GM23338 (cell line): ENCODE results near the gene CBX8. TPM values are rescaled to one million over a fixed set of nuclear protein-coding genes. Genes with fewer than 3 reads are reported as not detected.

Source experiments
- ATAC-seq: fragments of 200-7000 bp; cut with Tn5 transposase; 3 replicates; pipeline ENCODE4 v1.9.1; 2020
- DNase-seq: peaks from one replicate; pipeline ENCODE4 v3.0.0-alpha.2; 2015; ENCODE audit warnings: low spot score
- H2AFZ ChIP-seq: fragments of 200-600 bp; sonication (generic); 2 replicates; pipeline ENCODE4 v1.8.0; 2016; ENCODE audit warnings: antibody characterized with exemption, mild to moderate bottlenecking, moderate library complexity
- H3F3A ChIP-seq: fragments of 200-600 bp; sonication (generic); replicated peaks from 2 replicates; pipeline ENCODE4 v1.8.0; 2017; ENCODE audit warnings: antibody characterized with exemption, mixed run types, low read depth
- H3K27ac ChIP-seq: fragments of 200-600 bp; sonication (generic); 2 replicates; pipeline ENCODE4 v1.6.1; 2016; ENCODE audit warnings: low read depth
- H3K27me3 ChIP-seq: fragments of 200-600 bp; sonication (generic); 2 replicates; pipeline ENCODE4 v1.8.0; 2016; ENCODE audit warnings: mild to moderate bottlenecking, mixed run types, moderate library complexity; ENCODE audit not compliant: insufficient read depth
- H3K36me3 ChIP-seq: fragments of 200-600 bp; sonication (generic); 2 replicates; pipeline ENCODE4 v1.8.0; 2016; ENCODE audit warnings: mild to moderate bottlenecking; ENCODE audit not compliant: insufficient read depth
- H3K4me1 ChIP-seq: fragments of 200-600 bp; sonication (generic); 2 replicates; pipeline ENCODE4 v1.8.0; 2016; ENCODE audit warnings: mild to moderate bottlenecking, moderate library complexity; ENCODE audit not compliant: insufficient read depth
- H3K4me2 ChIP-seq: fragments of 200-600 bp; sonication (generic); 2 replicates; pipeline ENCODE4 v1.7.1; 2017; ENCODE audit warnings: mixed run types
- H3K4me3 ChIP-seq: fragments of 200-600 bp; sonication (generic); 2 replicates; pipeline ENCODE4 v1.6.1; 2016; ENCODE audit warnings: mixed run types
- H3K79me2 ChIP-seq: fragments of 200-600 bp; sonication (generic); replicated peaks from 2 replicates; pipeline ENCODE4 v1.8.0; 2017; ENCODE audit warnings: mild to moderate bottlenecking; ENCODE audit not compliant: insufficient read depth
- H3K9me2 ChIP-seq: fragments of 200-600 bp; sonication (generic); 2 replicates; pipeline ENCODE4 v1.8.0; 2017; ENCODE audit not compliant: insufficient read depth
- H4K20me1 ChIP-seq: fragments of 200-600 bp; sonication (generic); replicated peaks from 2 replicates; pipeline ENCODE4 v1.8.0; 2017; ENCODE audit warnings: mild to moderate bottlenecking; ENCODE audit not compliant: insufficient read depth
- H3K27ac Mint-ChIP-seq: 2 replicates; pipeline ENCODE4 v1.8.0; 2020; ENCODE audit warnings: inconsistent platforms, mild to moderate bottlenecking, moderate library complexity, mixed read lengths
- H3K27me3 Mint-ChIP-seq: 3 replicates; pipeline ENCODE4 v1.8.0; 2022; ENCODE audit warnings: low read depth, mild to moderate bottlenecking, moderate library complexity, mixed read lengths, inconsistent platforms; ENCODE audit not compliant: insufficient read depth, poor library complexity
- H3K36me3 Mint-ChIP-seq: 3 replicates; pipeline ENCODE4 v1.8.0; 2021; ENCODE audit warnings: low read depth, mild to moderate bottlenecking, inconsistent platforms, moderate library complexity, mixed read lengths
- H3K4me1 Mint-ChIP-seq: 3 replicates; pipeline ENCODE4 v1.8.0; 2020; ENCODE audit warnings: mild to moderate bottlenecking, inconsistent platforms, mixed read lengths
- H3K4me3 Mint-ChIP-seq: 3 replicates; pipeline ENCODE4 v1.8.0; 2021; ENCODE audit warnings: moderate library complexity, mild to moderate bottlenecking, inconsistent platforms, mixed read lengths
- H3K9me3 Mint-ChIP-seq: 3 replicates; pipeline ENCODE4 v1.8.0; 2020; ENCODE audit warnings: moderate library complexity, mild to moderate bottlenecking, inconsistent platforms, mixed read lengths
- EZH2 ChIP-seq: fragments of 200-600 bp; sonication (generic); IDR thresholded peaks from one replicate; pipeline ENCODE4 v1.8.0; 2017; ENCODE audit warnings: antibody characterized with exemption, mild to moderate bottlenecking, low read depth; ENCODE audit not compliant: unreplicated experiment
- NANOG ChIP-seq: IDR thresholded peaks from 2 replicates; pipeline ENCODE4 v1.6.1; 2016; ENCODE audit warnings: antibody characterized with exemption, borderline replicate concordance
- POLR2AphosphoS5 ChIP-seq: IDR thresholded peaks from 2 replicates; pipeline ENCODE4 v1.6.1; 2016; ENCODE audit warnings: antibody characterized with exemption, low read depth
- ZNF114 ChIP-seq: fragments of 250-450 bp; sonication (Bioruptor Pico); IDR thresholded peaks from 2 replicates; pipeline ENCODE4 v1.5.0; 2020; ENCODE audit warnings: mild to moderate bottlenecking, moderate library complexity
- polyA plus RNA-seq: library from polyadenylated mRNA; unstranded; fragments of >200 nt; fragmentation: Nextera tagmentation; extraction: Ambion mirVana; gene quantifications from 2 replicates; pipeline ENCODE4 v1.2.1, GENCODE V29; 2016
- total RNA-seq: library from RNA; depleted of rRNA; stranded (reverse); fragments of >200 nt; shearing (Covaris generic); gene quantifications from 2 replicates; pipeline ENCODE4 v1.2.3, GENCODE V29; 2014
- TF ChIP-seq, protein P1 (sequence below): fragments of 250-450 bp; sonication (Bioruptor Pico); IDR thresholded peaks from 2 replicates; pipeline ENCODE4 v1.5.0; 2020; ENCODE audit warnings: mild to moderate bottlenecking, moderate library complexity
- TF ChIP-seq, protein P2 (sequence below): IDR thresholded peaks from 2 replicates; pipeline ENCODE4 v1.6.1; 2016; ENCODE audit warnings: antibody characterized with exemption

The CBX8 gene
- total and polyA plus RNA-seq, 2 experiments from 2014 or later = 1.0 to 1.3 TPM

DNA sequence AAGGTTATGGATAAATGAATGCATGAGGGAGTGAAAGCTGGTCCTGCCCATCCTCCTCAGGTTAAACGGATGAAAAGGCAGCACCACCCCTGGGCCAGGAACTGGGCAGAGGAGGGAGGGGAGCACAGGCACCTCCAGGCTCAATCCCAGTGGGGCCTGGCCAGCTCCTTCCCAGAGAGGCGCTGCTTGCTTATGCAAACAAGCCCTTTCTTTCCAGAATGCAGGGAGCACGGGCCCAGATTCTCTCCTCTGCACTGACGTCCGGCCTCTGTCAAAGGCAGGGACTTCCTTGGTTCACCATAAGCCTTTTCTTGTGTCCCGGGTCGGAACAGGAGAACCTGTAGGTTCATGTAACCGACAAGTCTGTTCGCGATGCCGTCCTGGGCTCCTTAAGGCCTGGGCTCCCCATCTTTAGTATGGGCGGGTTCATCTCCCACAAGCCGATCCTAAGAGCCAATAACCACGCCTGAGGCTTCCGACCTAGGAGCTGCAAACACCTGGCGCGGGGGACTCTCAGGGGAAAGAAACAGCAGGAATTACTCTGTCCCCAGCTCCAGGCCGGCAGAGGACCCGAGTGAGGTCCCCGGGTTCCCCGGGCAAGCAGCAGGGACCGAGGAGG is 49.9 kb downstream of the CBX8 start (continued):
- TF ChIP-seq, protein P1, sequence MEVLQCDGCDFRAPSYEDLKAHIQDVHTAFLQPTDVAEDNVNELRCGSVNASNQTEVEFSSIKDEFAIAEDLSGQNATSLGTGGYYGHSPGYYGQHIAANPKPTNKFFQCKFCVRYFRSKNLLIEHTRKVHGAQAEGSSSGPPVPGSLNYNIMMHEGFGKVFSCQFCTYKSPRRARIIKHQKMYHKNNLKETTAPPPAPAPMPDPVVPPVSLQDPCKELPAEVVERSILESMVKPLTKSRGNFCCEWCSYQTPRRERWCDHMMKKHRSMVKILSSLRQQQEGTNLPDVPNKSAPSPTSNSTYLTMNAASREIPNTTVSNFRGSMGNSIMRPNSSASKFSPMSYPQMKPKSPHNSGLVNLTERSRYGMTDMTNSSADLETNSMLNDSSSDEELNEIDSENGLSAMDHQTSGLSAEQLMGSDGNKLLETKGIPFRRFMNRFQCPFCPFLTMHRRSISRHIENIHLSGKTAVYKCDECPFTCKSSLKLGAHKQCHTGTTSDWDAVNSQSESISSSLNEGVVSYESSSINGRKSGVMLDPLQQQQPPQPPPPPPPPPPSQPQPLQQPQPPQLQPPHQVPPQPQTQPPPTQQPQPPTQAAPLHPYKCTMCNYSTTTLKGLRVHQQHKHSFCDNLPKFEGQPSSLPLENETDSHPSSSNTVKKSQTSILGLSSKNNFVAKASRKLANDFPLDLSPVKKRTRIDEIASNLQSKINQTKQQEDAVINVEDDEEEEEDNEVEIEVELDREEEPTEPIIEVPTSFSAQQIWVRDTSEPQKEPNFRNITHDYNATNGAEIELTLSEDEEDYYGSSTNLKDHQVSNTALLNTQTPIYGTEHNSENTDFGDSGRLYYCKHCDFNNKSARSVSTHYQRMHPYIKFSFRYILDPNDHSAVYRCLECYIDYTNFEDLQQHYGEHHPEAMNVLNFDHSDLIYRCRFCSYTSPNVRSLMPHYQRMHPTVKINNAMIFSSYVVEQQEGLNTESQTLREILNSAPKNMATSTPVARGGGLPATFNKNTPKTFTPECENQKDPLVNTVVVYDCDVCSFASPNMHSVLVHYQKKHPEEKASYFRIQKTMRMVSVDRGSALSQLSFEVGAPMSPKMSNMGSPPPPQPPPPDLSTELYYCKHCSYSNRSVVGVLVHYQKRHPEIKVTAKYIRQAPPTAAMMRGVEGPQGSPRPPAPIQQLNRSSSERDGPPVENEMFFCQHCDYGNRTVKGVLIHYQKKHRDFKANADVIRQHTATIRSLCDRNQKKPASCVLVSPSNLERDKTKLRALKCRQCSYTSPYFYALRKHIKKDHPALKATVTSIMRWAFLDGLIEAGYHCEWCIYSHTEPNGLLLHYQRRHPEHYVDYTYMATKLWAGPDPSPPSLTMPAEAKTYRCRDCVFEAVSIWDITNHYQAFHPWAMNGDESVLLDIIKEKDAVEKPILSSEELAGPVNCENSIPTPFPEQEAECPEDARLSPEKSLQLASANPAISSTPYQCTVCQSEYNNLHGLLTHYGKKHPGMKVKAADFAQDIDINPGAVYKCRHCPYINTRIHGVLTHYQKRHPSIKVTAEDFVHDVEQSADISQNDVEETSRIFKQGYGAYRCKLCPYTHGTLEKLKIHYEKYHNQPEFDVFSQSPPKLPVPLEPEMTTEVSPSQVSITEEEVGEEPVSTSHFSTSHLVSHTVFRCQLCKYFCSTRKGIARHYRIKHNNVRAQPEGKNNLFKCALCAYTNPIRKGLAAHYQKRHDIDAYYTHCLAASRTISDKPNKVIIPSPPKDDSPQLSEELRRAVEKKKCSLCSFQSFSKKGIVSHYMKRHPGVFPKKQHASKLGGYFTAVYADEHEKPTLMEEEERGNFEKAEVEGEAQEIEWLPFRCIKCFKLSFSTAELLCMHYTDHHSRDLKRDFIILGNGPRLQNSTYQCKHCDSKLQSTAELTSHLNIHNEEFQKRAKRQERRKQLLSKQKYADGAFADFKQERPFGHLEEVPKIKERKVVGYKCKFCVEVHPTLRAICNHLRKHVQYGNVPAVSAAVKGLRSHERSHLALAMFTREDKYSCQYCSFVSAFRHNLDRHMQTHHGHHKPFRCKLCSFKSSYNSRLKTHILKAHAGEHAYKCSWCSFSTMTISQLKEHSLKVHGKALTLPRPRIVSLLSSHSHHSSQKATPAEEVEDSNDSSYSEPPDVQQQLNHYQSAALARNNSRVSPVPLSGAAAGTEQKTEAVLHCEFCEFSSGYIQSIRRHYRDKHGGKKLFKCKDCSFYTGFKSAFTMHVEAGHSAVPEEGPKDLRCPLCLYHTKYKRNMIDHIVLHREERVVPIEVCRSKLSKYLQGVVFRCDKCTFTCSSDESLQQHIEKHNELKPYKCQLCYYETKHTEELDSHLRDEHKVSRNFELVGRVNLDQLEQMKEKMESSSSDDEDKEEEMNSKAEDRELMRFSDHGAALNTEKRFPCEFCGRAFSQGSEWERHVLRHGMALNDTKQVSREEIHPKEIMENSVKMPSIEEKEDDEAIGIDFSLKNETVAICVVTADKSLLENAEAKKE (CRISPR knock-in tag) = no peak
- TF ChIP-seq ZNF114 (CRISPR knock-in tag) = no peak

DNA sequence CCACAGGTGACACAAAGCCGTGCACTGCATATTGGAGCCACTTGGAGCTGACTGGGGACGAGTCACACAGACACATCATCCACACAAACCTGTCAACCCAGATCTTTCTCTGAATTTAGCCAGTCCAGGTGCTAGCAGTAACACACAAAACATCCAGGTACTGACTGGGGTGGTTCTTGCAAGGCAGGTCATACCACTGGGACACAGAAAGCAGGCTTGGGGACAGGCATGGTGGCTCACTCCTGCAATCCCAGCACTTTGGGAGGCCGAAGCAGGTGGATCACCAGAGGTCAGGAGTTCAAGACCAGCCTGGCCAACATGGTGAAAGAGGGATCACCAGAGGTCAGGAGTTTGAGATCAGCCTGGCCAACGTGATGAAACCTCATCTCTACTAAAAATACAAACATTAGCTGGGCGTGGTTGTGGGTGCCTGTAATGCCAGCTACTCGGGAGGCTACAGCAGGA is 51.2 kb downstream of the CBX8 start:
- peaks cover 69% of the 10 kb centered on the region for H3K27me3 Mint-ChIP-seq
- Histone ChIP-seq H3K4me3 (no peak overlapping the region), H3K9me2 (no peaks in the 10 kb centered on the region), H2AFZ (no peak overlapping the region), H3K79me2 (no peaks in the 10 kb centered on the region), H4K20me1 (no peaks in the 10 kb centered on the region; the same call in 1 of the 2 replicates), H3K4me2 (no peak overlapping the region), H3K36me3 (no peaks in the 10 kb centered on the region), H3K4me1 (peaks cover 10% of the 10 kb centered on the region), H3K27ac (no peak overlapping the region), H3K27me3 (peaks cover 78% of the 10 kb centered on the region), H3F3A (peaks cover 12% of the 10 kb centered on the region)
- peaks cover 13% of the 10 kb centered on the region for H3K4me1 Mint-ChIP-seq
- H3K4me3 Mint-ChIP-seq = no peak overlapping the region
- DNase-seq = no peak
- H3K27ac Mint-ChIP-seq = no peak overlapping the region
- no peaks in the 10 kb centered on the region for H3K9me3 Mint-ChIP-seq
- H3K36me3 Mint-ChIP-seq = no peaks in the 10 kb centered on the region; the same call in 2 of the 3 replicates
- ATAC-seq = no peak
- TF ChIP-seq, protein P2, sequence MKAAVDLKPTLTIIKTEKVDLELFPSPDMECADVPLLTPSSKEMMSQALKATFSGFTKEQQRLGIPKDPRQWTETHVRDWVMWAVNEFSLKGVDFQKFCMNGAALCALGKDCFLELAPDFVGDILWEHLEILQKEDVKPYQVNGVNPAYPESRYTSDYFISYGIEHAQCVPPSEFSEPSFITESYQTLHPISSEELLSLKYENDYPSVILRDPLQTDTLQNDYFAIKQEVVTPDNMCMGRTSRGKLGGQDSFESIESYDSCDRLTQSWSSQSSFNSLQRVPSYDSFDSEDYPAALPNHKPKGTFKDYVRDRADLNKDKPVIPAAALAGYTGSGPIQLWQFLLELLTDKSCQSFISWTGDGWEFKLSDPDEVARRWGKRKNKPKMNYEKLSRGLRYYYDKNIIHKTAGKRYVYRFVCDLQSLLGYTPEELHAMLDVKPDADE = no peak
- no peak for TF ChIP-seq EZH2
- TF ChIP-seq NANOG = no peak
- no peak for TF ChIP-seq POLR2AphosphoS5
- TF ChIP-seq, protein P1 (CRISPR knock-in tag) = no peak
